Adrenal gland (tissue), 5 donors: ENCODE results near the gene GLIPR1.

Source experiments
- CTCF ChIP-seq, 6 experiments: fragments of 450-650 bp in 4 of 6; fragments of 200-600 bp in 2 of 6; sonication (generic) in 1 of 6; IDR thresholded peaks; 1 replicate in 5 of 6; 2 replicates in 1 of 6; pipeline versions ENCODE4 v1.5.1 to v1.8.0; 2016 to 2021; ENCODE audit warnings: antibody characterized with exemption in 6 of 6, mild to moderate bottlenecking in 2 of 6, moderate library complexity in 1 of 6
- POLR2A ChIP-seq, 2 donors: fragments of 450-650 bp; IDR thresholded peaks; one replicate each; pipeline ENCODE4 v1.6.1; 2017; ENCODE audit warnings: antibody characterized with exemption in 2 of 2, mild to moderate bottlenecking in 2 of 2, moderate library complexity in 1 of 2
- donor health status: DM: no; HTN: no; CAD: no.

- TF ChIP-seq POLR2A (IDR thresholded peaks at IDR 0.05) = no peak
- TF ChIP-seq CTCF (IDR thresholded peaks at IDR 0.05) = no peak
These were observed 47.6 kb upstream of the GLIPR1 start for GRCh38 chr12:75432924-75433323.
